ENCODE measurements around the gene AASS.

AASS gene

DNA sequence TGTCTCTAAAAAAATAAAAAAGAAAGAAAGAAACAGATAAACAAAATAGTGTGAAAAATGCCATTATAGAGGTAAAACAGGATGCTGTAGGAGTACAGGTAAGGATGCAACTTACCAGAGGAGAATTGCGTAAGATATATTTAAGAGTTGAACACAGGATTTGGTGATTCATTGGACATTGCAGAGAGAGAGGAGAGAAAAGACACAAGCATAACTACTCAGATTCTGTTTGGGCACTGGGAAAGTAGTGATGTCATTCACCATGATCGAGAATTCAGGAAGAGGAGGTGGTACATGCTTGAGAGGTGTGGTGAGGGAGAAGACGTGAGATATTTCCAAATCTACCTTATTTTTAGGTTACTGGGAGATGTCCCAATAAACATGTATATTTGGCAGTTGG lies 97.6 kb downstream of the AASS start:
- no peak for TF ChIP-seq GATA1 (IDR thresholded peaks at IDR 0.05; ENCODE audit: low read depth, low read length)
- TF ChIP-seq POLR2A (IDR thresholded peaks at IDR 0.05; ENCODE audit: low read length), result no peak
- DNase-seq, result no peak

DNA sequence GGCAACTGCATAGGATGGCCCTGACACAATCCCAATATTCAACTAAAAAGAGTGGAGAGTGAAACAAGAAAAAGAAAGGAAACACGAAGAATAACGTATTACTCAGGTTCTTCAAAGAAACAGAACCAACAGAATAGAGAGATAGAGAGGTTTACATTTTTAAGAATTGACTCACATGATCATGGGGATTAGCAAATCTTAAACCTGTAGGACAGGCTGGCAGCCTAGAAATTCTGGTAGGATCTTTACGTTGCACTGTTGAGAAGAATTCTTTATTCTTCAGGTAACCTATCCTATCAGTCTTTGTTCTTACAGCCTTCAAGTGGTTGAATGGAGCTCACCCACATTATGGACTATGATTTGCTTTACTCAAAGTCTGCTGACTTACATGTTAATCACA lies 103.9 kb downstream of the AASS start:
- no peak for DNase-seq
- TF ChIP-seq POLR2A (IDR thresholded peaks at IDR 0.05; ENCODE audit: low read length) (no peak), GATA1 (IDR thresholded peaks at IDR 0.05; ENCODE audit: low read depth, low read length) (no peak)

DNA sequence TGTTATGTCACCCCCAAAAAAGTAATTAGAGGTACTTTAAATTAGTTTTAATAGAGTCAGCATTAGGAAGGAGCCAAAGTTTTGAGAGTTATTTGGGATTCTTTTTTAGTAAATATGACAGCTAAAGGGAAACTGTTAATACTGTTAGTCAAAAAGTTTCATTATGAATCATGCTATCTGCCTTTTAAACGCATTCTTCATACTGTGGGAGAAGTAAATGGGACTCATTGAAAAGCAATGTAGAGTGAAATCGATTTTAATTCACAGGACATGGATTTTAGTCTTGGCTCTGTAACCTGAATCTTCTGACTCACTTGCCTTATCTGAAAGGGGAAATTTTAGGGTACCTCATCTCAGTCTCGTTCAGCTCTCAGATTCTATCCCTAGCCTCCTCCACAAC lies 105.1 kb downstream of the AASS start:
- no peak for DNase-seq
- TF ChIP-seq GATA1 (IDR thresholded peaks at IDR 0.05; ENCODE audit: low read depth, low read length), result no peak

DNA sequence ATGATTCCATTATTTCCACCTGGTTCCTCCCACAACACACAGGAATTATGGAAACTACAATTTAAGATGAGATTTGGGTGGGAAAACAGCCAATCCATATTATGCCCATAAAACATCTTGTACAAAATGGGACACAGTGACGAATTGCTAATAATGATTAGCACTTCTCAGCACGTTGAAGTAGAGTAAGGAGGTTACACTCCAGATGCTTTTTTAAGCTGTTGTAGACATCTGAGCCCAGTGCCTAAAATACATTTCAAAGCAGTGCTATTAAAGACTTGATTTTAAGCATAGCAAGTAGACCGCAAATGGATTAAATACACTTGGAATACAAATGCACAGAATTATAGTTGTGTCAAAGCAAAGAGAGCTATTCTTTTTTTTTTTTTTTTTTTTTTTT lies 105.9 kb downstream of the AASS start:
- no peak for TF ChIP-seq POLR2A (IDR thresholded peaks at IDR 0.05; ENCODE audit: low read length)
- no peak for TF ChIP-seq GATA1 (IDR thresholded peaks at IDR 0.05; ENCODE audit: low read depth, low read length)

DNA sequence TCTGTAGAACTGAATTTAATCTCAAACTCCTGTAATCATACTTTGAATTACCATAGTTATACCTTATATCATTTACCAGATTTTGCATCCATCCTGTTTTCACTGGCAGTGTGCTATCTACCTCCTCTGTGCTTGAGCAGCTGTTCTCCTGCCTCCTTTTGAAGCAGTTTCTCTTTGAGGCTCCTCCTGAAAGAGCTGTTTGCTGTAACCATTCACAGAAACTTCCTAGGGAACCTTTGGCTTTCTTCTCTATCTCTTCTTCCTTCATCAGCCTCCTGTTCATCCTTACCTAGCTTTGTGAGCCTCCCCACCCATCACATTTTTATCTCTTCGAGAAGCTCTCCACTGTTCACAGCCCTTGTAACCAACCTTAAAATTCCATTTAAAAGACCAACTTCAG lies 108.2 kb downstream of the AASS start:
- DNase-seq, result no peak
- TF ChIP-seq POLR2A (IDR thresholded peaks at IDR 0.05; ENCODE audit: low read length) (no peak), GATA1 (IDR thresholded peaks at IDR 0.05; ENCODE audit: low read depth, low read length) (no peak)

More for the DNA sequence above, 105.9 kb downstream of the AASS start:
- DNase-seq, result no peak

DNA sequence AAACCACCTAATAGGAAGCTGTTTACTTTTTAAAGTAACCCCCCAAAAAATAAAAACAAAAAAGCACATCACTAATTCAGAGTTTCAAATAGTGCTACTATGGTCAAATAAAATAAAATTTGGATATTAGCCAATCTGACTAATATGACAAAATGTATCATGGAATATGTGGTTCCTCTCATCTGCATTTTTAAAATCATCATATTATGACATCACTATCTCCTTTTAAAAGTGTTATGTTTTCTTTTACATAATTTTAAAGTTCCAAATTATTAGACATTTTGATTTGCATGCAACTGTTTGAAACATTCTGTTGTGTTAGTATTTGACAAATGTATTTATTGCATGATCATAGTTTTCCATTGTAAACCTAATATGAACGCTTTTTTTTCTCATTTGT lies 110.4 kb downstream of the AASS start:
- DNase-seq, result no peak
- no peak for TF ChIP-seq POLR2A (IDR thresholded peaks at IDR 0.05; ENCODE audit: low read length)
- TF ChIP-seq GATA1 (IDR thresholded peaks at IDR 0.05; ENCODE audit: low read depth, low read length), result no peak

DNA sequence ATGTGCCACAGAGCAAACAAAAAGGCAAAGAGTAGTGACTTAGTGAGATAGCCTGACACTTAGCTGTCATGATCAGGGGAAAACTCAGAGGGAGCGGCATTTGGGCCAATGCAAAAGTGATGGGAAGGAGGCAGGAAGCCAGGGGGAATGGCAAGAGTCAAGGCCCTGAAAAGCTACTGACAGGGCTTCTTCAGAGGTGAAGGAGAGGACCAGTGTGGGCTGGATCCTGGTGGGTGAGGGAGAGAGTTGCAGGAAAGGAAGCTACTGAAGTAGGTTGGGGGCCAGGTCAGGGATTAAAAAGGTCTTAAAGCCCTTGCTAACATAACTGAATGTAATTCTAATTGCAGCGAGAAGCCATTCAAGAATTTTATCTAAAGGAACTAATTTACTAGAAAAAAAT lies 117.0 kb downstream of the AASS start:
- TF ChIP-seq GATA1 (IDR thresholded peaks at IDR 0.05; ENCODE audit: low read depth, low read length), result no peak
- TF ChIP-seq POLR2A (IDR thresholded peaks at IDR 0.05; ENCODE audit: low read length), result no peak
- DNase-seq, result no peak
